ENCODE results near the gene RWDD2A.

The RWDD2A gene

DNA sequence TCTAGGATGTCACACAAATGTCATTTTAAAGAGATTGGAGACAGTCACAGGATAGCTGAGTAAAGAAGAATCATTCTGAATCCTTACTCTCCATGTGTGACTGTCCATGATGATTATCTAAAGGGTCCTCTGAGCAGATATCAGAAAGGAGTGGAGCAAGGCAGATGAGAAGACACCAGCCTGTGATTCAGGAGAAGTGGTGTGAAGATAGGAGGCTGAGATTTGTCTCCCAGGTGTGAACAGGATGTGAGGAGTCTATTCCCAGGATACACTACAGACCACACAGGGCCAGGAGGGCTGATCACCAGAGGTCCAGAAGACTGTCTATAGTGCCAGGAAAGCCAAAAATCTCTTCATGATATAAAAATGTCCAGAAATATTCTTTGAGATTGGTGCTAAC, 27.0 kb downstream of the RWDD2A start:
- TF ChIP-seq GATA3 (IDR thresholded peaks at IDR 0.05; ENCODE audit: low read depth, low read length) (no peak), GATA2 (IDR thresholded peaks at IDR 0.05; ENCODE audit: low read depth, low read length) (no peak)

GRCh38 chr6:83221276-83221675, 28.1 kb downstream of the RWDD2A start:
- TF ChIP-seq GATA3 (IDR thresholded peaks at IDR 0.05; ENCODE audit: low read depth, low read length) (no peak), GATA2 (IDR thresholded peaks at IDR 0.05; ENCODE audit: low read depth, low read length) (no peak)

- no peak for TF ChIP-seq GATA3 (IDR thresholded peaks at IDR 0.05; ENCODE audit: low read depth, low read length)
Measured at GRCh38 chr6:83221889-83222479, 28.8 kb downstream of the RWDD2A start.

DNA sequence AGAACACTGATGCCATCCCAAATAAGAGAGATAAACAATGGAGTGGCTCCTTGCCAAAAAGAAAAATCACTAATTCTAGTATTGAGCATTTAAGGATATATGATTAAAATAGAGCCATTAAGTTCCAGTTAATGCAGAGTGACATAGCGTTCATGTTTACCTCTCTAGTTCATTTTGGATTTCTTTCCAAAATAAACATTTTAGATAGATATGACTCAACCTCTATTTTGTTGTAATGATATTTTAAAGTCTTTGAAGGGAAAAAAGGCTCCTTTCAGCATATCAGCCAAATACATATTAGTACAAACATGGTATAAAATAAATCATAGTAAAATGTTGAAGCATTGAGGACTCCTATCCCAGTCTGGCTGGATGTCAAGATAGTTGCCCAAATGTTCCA, 33.4 kb downstream of the RWDD2A start:
- TF ChIP-seq GATA3 (IDR thresholded peaks at IDR 0.05; ENCODE audit: low read depth, low read length) (no peak), GATA2 (IDR thresholded peaks at IDR 0.05; ENCODE audit: low read depth, low read length) (no peak)

DNA sequence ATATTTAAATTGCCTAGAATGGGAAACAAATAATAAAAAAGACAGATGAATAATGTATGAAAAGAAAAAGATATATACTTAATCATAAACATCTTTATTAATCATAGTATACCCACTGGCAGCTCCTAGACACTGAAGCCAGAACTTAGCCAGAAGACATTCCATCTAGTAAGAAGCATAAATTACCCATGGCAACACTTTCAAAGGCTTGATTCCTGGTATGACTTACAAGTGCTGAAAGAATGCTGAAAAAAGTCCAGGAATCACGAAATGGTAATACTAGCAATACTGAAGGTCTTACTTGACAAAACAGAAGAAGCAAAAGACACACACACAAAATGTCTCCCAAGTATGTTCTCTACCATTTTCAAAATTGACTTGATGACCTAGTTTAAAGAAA, 38.0 kb downstream of the RWDD2A start:
- TF ChIP-seq GATA3 (IDR thresholded peaks at IDR 0.05; ENCODE audit: low read depth, low read length) (no peak), GATA2 (IDR thresholded peaks at IDR 0.05; ENCODE audit: low read depth, low read length) (no peak)

DNA sequence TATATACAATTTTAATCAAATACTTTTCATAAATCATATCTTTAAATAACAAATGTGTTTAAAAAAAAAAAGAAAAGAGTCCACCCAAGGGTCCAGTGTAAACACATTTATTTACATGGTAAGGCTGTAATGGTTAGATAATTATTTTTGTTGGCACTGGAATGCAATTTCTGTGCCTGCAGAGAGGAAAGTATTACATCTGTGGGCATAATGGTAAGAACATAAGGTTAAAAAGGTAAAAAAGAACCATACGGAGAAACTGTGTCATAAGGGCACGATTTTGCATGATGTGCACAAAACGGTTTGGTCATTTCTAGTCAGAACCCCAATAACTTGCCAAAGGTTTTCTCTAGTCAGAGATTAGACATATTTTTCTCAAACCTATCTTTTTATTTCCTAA, 54.3 kb downstream of the RWDD2A start:
- no peak for TF ChIP-seq GATA2 (IDR thresholded peaks at IDR 0.05; ENCODE audit: low read depth, low read length)
- TF ChIP-seq GATA3 (IDR thresholded peaks at IDR 0.05; ENCODE audit: low read depth, low read length), result no peak

All from SH-SY5Y (cell line).